DMS53 treated with DMSO at 0.1 percent for 48 hours (cell line): ENCODE data around the gene HSFX2.
"Not testable (repeated sequence)": the region's sequence is repeated elsewhere in the genome, so short reads cannot be mapped to it uniquely, and the experiment has no call there.

Source experiments
- DNase-seq: peaks from one replicate; lab custom pipeline; 2025; ENCODE audit not compliant: unreplicated experiment; lab: John Stamatoyannopoulos, UW

The HSFX2 gene

GRCh38 chrX:149595214-149595613 is at the start of gene HSFX2:
Gene HSFX2 (minus strand): TSS chrX:149595314. CDS start chrX:149594700, 614 bp downstream.
- DNase-seq: not testable (repeated sequence)

- no peak for DNase-seq
Measured at GRCh38 chrX:149643496-149643895, 48.4 kb upstream of the HSFX2 start.

- no peak for DNase-seq
Measured at GRCh38 chrX:149641835-149642234, 46.7 kb upstream of the HSFX2 start.

- no peak for DNase-seq
Measured at GRCh38 chrX:149641432-149641831, 46.3 kb upstream of the HSFX2 start.

- no peak for DNase-seq
Measured at GRCh38 chrX:149639568-149639967, 44.5 kb upstream of the HSFX2 start.

GRCh38 chrX:149638860-149639259 is 43.7 kb upstream of the HSFX2 start:
- DNase-seq: no peak

GRCh38 chrX:149633511-149633910 is 38.4 kb upstream of the HSFX2 start:
- no peak for DNase-seq

- peak; percentile 33 for DNase-seq
Measured at GRCh38 chrX:149631234-149632165, 36.4 kb upstream of the HSFX2 start, which contains the start of gene TMEM185A. Gene TMEM185A (minus strand): TSS chrX:149631792. CDS start chrX:149631580, 212 bp downstream.

- DNase-seq: no peak
Measured at GRCh38 chrX:149630681-149631233, 35.6 kb upstream of the HSFX2 start.

GRCh38 chrX:149629730-149630387 is 34.7 kb upstream of the HSFX2 start:
- no peak for DNase-seq

GRCh38 chrX:149628768-149629167 is 33.7 kb upstream of the HSFX2 start:
- DNase-seq: no peak

GRCh38 chrX:149628280-149628679 is 33.2 kb upstream of the HSFX2 start:
- no peak for DNase-seq

GRCh38 chrX:149626829-149627228 is 31.7 kb upstream of the HSFX2 start:
- DNase-seq: not testable (repeated sequence)

GRCh38 chrX:149619662-149620061 is 24.5 kb upstream of the HSFX2 start:
- DNase-seq: not testable (repeated sequence)

GRCh38 chrX:149618871-149619270 is 23.8 kb upstream of the HSFX2 start:
- DNase-seq: no peak

GRCh38 chrX:149611623-149612175 is 16.6 kb upstream of the HSFX2 start:
- DNase-seq: no peak

GRCh38 chrX:149610511-149610910 is 15.4 kb upstream of the HSFX2 start:
- no peak for DNase-seq

- no peak for DNase-seq
Measured at GRCh38 chrX:149607699-149608098, 12.6 kb upstream of the HSFX2 start.

- DNase-seq: not testable (repeated sequence)
Measured at GRCh38 chrX:149605248-149605885, 10.3 kb upstream of the HSFX2 start.

GRCh38 chrX:149598603-149599002 is 3.5 kb upstream of the HSFX2 start:
- DNase-seq: not testable (repeated sequence)

- DNase-seq: not testable (repeated sequence)
Measured at GRCh38 chrX:149595943-149596342, 829 bp upstream of the HSFX2 start.
